GM18858 (cell line): ENCODE measurements around the gene PDS5A.
"Not testable (repeated sequence)": the region's sequence is repeated elsewhere in the genome, so short reads cannot be mapped to it uniquely, and the experiment has no call there.

ENCODE experiments used
- ATAC-seq: cut with Tn5 transposase; IDR thresholded peaks from one replicate; pipeline ENCODE4 v1.9.1; 2021; ENCODE audit not compliant: unreplicated experiment

Gene PDS5A

GRCh38 chr4:39977489-39978377, at the start of gene PDS5A:
TSS of gene PDS5A (minus strand) at chr4:39977911. CDS start at chr4:39976577, 1,334 bp downstream.
- peak; percentile 65 for ATAC-seq

- ATAC-seq, result not testable (repeated sequence)
These were observed 46.3 kb upstream of the PDS5A start for GRCh38 chr4:40024049-40024448.

- ATAC-seq, result not testable (repeated sequence)
These were observed 43.4 kb upstream of the PDS5A start for GRCh38 chr4:40021116-40021515.

- no peak for ATAC-seq
These were observed 42.5 kb upstream of the PDS5A start for GRCh38 chr4:40020221-40020620.

GRCh38 chr4:40016007-40016406, 38.3 kb upstream of the PDS5A start:
- ATAC-seq, result no peak

GRCh38 chr4:40003986-40004385, 26.3 kb upstream of the PDS5A start:
- no peak for ATAC-seq

- no peak for ATAC-seq
These were observed 23.0 kb upstream of the PDS5A start for GRCh38 chr4:40000711-40001110.

GRCh38 chr4:39998659-39999345, 21.1 kb upstream of the PDS5A start:
- no peak for ATAC-seq

- no peak for ATAC-seq
These were observed 19.1 kb upstream of the PDS5A start for GRCh38 chr4:39996811-39997210.

GRCh38 chr4:39994406-39994805, 16.7 kb upstream of the PDS5A start:
- no peak for ATAC-seq

- ATAC-seq, result not testable (repeated sequence)
These were observed 11.7 kb upstream of the PDS5A start for GRCh38 chr4:39989381-39989780.

- no peak for ATAC-seq
These were observed 9.8 kb upstream of the PDS5A start for GRCh38 chr4:39987485-39987884.

- ATAC-seq, result no peak
These were observed 1.2 kb upstream of the PDS5A start for GRCh38 chr4:39978904-39979303.

- ATAC-seq, result no peak
These were observed 666 bp upstream of the PDS5A start for GRCh38 chr4:39978378-39978775.

GRCh38 chr4:39976945-39977488, 694 bp downstream of the PDS5A start:
- peak; percentile 6 for ATAC-seq

GRCh38 chr4:39976141-39976944, 1.4 kb downstream of the PDS5A start:
- ATAC-seq, result no peak

- ATAC-seq, result no peak
These were observed 2.1 kb downstream of the PDS5A start for GRCh38 chr4:39975488-39976089.

- ATAC-seq, result not testable (repeated sequence)
These were observed 4.7 kb downstream of the PDS5A start for GRCh38 chr4:39973052-39973451.

- ATAC-seq, result peak; percentile 73
These were observed 6.8 kb downstream of the PDS5A start for GRCh38 chr4:39970671-39971640.
